ENCODE measurements around the gene GAA. TPM values are rescaled to one million over a fixed set of nuclear protein-coding genes. Genes with fewer than 3 reads are reported as not detected.

Gene GAA
- total RNA-seq, 2 donors from 2014 or later, result 34.2 to 36.3 TPM

Other genes starting within 250 kb of the GAA start
- gene TBC1D16, start 65.7 kb upstream of the GAA start, total RNA-seq, result 10 to 100 TPM in 1 of 2 donors, 1 to 10 TPM in 1; 5.2 to 10.2 TPM
- gene CCDC40, start 64.9 kb upstream of the GAA start, total RNA-seq, result under 1 TPM; 0.45 to 0.50 TPM
- 100 to 1,000 TPM; 105 to 144 TPM for gene EIF4A3, start 45.5 kb downstream of the GAA start, total RNA-seq
- gene CARD14, start 68.4 kb downstream of the GAA start, total RNA-seq, result under 1 TPM in 1 of 2 donors, not detected in 1; 0.19 TPM
- 10 to 100 TPM; 34.8 to 39.0 TPM for gene SGSH, start 118.8 kb downstream of the GAA start, total RNA-seq
- 10 to 100 TPM in 1 of 2 donors, 1 to 10 TPM in 1; 7.5 to 13.1 TPM for gene SLC26A11, start 118.8 kb downstream of the GAA start, total RNA-seq
- gene RNF213, start 159.3 kb downstream of the GAA start, total RNA-seq, result 100 to 1,000 TPM; 415 to 602 TPM

Measured in activated naive CD4-positive, alpha-beta T cell treated with anti-CD3 and anti-CD28 coated beads, Interleukin-2, amount 50 U/mL, for 72 hours (primary cell).